Measurements from ENCODE around the gene EN1. TPM values are rescaled to one million over a fixed set of nuclear protein-coding genes. Genes with fewer than 3 reads are reported as not detected.

EN1 gene
- total RNA-seq, 1 experiment from 2014 or later: not detected

GRCh38 chr2:118841828-118842461, 5.5 kb downstream of the EN1 start:
- Histone ChIP-seq H3K9me3 (replicated peaks) (no peaks in the 10 kb centered on the region), H3K4me3 (no peak overlapping the region), H3K27ac (no peak overlapping the region), H3K27me3 (peaks cover 12% of the 10 kb centered on the region; the same call in 1 of the 2 replicates), H3K4me1 (no peaks in the 10 kb centered on the region), H3K36me3 (no peaks in the 10 kb centered on the region)
- DNase-seq: no peak

- Histone ChIP-seq H3K27me3 (peaks cover 12% of the 10 kb centered on the region; the same call in 1 of the 2 replicates), H3K27ac (no peak overlapping the region), H3K4me3 (no peak overlapping the region), H3K4me1 (no peaks in the 10 kb centered on the region), H3K9me3 (replicated peaks) (no peaks in the 10 kb centered on the region), H3K36me3 (no peaks in the 10 kb centered on the region)
- DNase-seq: no peak
Observed at GRCh38 chr2:118841450-118841827, 6.0 kb downstream of the EN1 start.

GRCh38 chr2:118838741-118839455, 8.6 kb downstream of the EN1 start:
- no peaks in the 10 kb centered on the region for H3K9me3 ChIP-seq (replicated peaks)
- H3K27me3 ChIP-seq: peaks cover 12% of the 10 kb centered on the region; the same call in 1 of the 2 replicates
- no peak overlapping the region for H3K4me3 ChIP-seq
- no peaks in the 10 kb centered on the region for H3K36me3 ChIP-seq
- H3K27ac ChIP-seq: no peak overlapping the region
- DNase-seq: no peak
- H3K4me1 ChIP-seq: no peaks in the 10 kb centered on the region

- Histone ChIP-seq H3K9me3 (replicated peaks) (no peaks in the 10 kb centered on the region), H3K4me1 (no peaks in the 10 kb centered on the region), H3K27ac (no peak overlapping the region), H3K27me3 (peaks cover 12% of the 10 kb centered on the region; the same call in 1 of the 2 replicates), H3K4me3 (no peak overlapping the region), H3K36me3 (no peaks in the 10 kb centered on the region)
- DNase-seq: no peak
Observed at GRCh38 chr2:118837621-118838020, 9.8 kb downstream of the EN1 start.

GRCh38 chr2:118837067-118837466, 10.4 kb downstream of the EN1 start:
- Histone ChIP-seq H3K4me3 (no peak overlapping the region), H3K27me3 (peaks cover 12% of the 10 kb centered on the region; the same call in 1 of the 2 replicates), H3K9me3 (replicated peaks) (no peaks in the 10 kb centered on the region), H3K4me1 (no peaks in the 10 kb centered on the region), H3K36me3 (no peaks in the 10 kb centered on the region), H3K27ac (no peak overlapping the region)
- DNase-seq: no peak

- peaks cover 12% of the 10 kb centered on the region; the same call in 1 of the 2 replicates for H3K27me3 ChIP-seq
- no peaks in the 10 kb centered on the region for H3K36me3 ChIP-seq
- no peaks in the 10 kb centered on the region for H3K4me1 ChIP-seq
- no peak for DNase-seq
- no peak overlapping the region for H3K27ac ChIP-seq
- no peaks in the 10 kb centered on the region for H3K9me3 ChIP-seq (replicated peaks)
- H3K4me3 ChIP-seq: no peak overlapping the region
Observed at GRCh38 chr2:118836411-118836930, 11.0 kb downstream of the EN1 start.

- Histone ChIP-seq H3K27ac (no peak overlapping the region), H3K27me3 (peaks cover 12% of the 10 kb centered on the region; the same call in 1 of the 2 replicates), H3K4me3 (no peak overlapping the region), H3K9me3 (replicated peaks) (no peaks in the 10 kb centered on the region), H3K4me1 (no peaks in the 10 kb centered on the region), H3K36me3 (no peaks in the 10 kb centered on the region)
- no peak for DNase-seq
Observed at GRCh38 chr2:118835746-118836410, 11.6 kb downstream of the EN1 start.

- no peak overlapping the region for H3K27ac ChIP-seq
- DNase-seq: no peak
- no peaks in the 10 kb centered on the region for H3K36me3 ChIP-seq
- H3K9me3 ChIP-seq (replicated peaks): no peaks in the 10 kb centered on the region
- H3K4me1 ChIP-seq: no peaks in the 10 kb centered on the region
- H3K27me3 ChIP-seq: peaks cover 7% of the 10 kb centered on the region; the same call in 1 of the 2 replicates
- no peak overlapping the region for H3K4me3 ChIP-seq
Observed at GRCh38 chr2:118834901-118835745, 12.3 kb downstream of the EN1 start.

GRCh38 chr2:118834440-118834810, 13.0 kb downstream of the EN1 start:
- H3K36me3 ChIP-seq: no peaks in the 10 kb centered on the region
- no peak overlapping the region for H3K4me3 ChIP-seq
- H3K27me3 ChIP-seq: 0 out of 2 replicates have a peak, but pooled peaks cover 3% of the 10 kb centered on the region
- no peaks in the 10 kb centered on the region for H3K4me1 ChIP-seq
- H3K27ac ChIP-seq: no peak overlapping the region
- no peaks in the 10 kb centered on the region for H3K9me3 ChIP-seq (replicated peaks)
- DNase-seq: no peak

GRCh38 chr2:118833716-118834439, 13.6 kb downstream of the EN1 start:
- H3K4me3 ChIP-seq: no peak overlapping the region
- no peak for DNase-seq
- no peak overlapping the region for H3K27ac ChIP-seq
- H3K27me3 ChIP-seq: no peaks in the 10 kb centered on the region; the same call in 1 of the 2 replicates
- H3K9me3 ChIP-seq (replicated peaks): no peaks in the 10 kb centered on the region
- H3K36me3 ChIP-seq: no peaks in the 10 kb centered on the region
- H3K4me1 ChIP-seq: no peaks in the 10 kb centered on the region

- H3K9me3 ChIP-seq (replicated peaks): no peaks in the 10 kb centered on the region
- DNase-seq: no peak
- no peak overlapping the region for H3K4me3 ChIP-seq
- no peaks in the 10 kb centered on the region for H3K36me3 ChIP-seq
- H3K27me3 ChIP-seq: no peaks in the 10 kb centered on the region; the same call in none of the 2 replicates
- H3K27ac ChIP-seq: no peak overlapping the region
- H3K4me1 ChIP-seq: no peaks in the 10 kb centered on the region
Observed at GRCh38 chr2:118832791-118833715, 14.4 kb downstream of the EN1 start.

- no peaks in the 10 kb centered on the region for H3K9me3 ChIP-seq (replicated peaks)
- H3K27me3 ChIP-seq: no peaks in the 10 kb centered on the region; the same call in none of the 2 replicates
Observed at GRCh38 chr2:118832071-118832790, 15.2 kb downstream of the EN1 start.

More at GRCh38 chr2:118832071-118832790, 15.2 kb downstream of the EN1 start:
- no peak overlapping the region for H3K4me3 ChIP-seq
- H3K4me1 ChIP-seq: no peaks in the 10 kb centered on the region
- H3K27ac ChIP-seq: no peak overlapping the region
- H3K36me3 ChIP-seq: no peaks in the 10 kb centered on the region
- no peak for DNase-seq
